ENCODE data around the gene SNORC.

DNA sequence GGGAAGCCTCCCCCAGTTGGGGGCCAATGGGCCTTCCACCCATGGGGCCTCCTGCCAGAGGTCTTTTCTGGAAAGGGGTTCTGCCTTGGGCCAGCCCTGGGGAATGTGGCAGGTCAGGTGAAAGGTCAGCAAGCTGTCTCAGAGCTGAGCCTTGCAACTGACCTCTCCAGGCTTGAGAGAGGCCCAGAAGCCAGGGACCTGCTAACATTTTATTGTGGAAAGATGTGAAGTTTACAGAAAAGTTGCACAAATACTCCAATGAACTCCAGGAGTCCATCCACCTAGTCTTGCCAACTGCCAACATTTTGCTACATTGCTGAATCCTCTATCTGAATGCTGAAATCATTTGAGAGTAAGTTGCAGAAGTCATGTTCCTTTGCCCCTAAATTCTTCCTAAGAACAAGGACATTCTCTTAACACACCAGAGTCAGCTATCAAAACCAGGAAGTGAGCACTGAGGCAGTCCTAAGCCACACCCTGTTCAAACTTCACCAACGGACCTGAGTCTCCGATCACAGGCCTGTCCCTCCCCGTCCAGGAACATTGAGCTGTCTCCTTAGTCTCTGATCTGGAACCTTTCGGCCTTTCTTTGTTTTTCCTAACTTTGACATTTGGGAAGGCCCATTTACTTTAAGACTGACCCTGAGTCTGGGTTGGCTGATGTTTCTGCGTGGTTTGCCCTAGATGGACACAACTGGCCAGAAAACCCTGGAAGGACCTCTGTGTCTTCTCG, 4.0 kb downstream of the SNORC start:
- TF ChIP-seq, protein P1, sequence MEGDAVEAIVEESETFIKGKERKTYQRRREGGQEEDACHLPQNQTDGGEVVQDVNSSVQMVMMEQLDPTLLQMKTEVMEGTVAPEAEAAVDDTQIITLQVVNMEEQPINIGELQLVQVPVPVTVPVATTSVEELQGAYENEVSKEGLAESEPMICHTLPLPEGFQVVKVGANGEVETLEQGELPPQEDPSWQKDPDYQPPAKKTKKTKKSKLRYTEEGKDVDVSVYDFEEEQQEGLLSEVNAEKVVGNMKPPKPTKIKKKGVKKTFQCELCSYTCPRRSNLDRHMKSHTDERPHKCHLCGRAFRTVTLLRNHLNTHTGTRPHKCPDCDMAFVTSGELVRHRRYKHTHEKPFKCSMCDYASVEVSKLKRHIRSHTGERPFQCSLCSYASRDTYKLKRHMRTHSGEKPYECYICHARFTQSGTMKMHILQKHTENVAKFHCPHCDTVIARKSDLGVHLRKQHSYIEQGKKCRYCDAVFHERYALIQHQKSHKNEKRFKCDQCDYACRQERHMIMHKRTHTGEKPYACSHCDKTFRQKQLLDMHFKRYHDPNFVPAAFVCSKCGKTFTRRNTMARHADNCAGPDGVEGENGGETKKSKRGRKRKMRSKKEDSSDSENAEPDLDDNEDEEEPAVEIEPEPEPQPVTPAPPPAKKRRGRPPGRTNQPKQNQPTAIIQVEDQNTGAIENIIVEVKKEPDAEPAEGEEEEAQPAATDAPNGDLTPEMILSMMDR (IDR thresholded peaks at IDR 0.05), result no peak
- TF ChIP-seq POLR2A (IDR thresholded peaks at IDR 0.05), result no peak

Data from suprapubic skin (tissue), 3 donors.